IMR-90 (cell line): ENCODE results near the gene SLC25A22. TPM values are rescaled to one million over a fixed set of nuclear protein-coding genes. Genes with fewer than 3 reads are reported as not detected.

Source experiments
- ATAC-seq: fragments of 200-7000 bp; cut with Tn5 transposase; 2 replicates; pipeline ENCODE4 v1.9.1; 2020; ENCODE audit warnings: low read depth, mild to moderate bottlenecking, moderate library complexity
- BruUV-seq: library from RNA; stranded (reverse); fragments of 400-500 nt; replicated peaks from 2 replicates; lab custom pipeline; 2021; lab: Mats Ljungman, UMichigan
- CTCF ChIA-PET: fragments of 300-600 bp; formaldehyde crosslinking; extraction: SDS; loops from one replicate; lab custom pipeline; 2021; ENCODE audit warnings: antibody characterized with exemption; lab: Yijun Ruan, JAX
- POLR2A ChIA-PET: fragments of 300-600 bp; sonication (Branson Sonifier 250); formaldehyde crosslinking; loops from one replicate; lab custom pipeline; 2022; ENCODE audit warnings: antibody characterized with exemption; ENCODE audit not compliant: unreplicated experiment; lab: Charles Lee
- DNase-seq: peaks from one replicate; pipeline ENCODE4 v3.0.0; 2013
- H2AFZ ChIP-seq: replicated peaks from 2 replicates; pipeline ENCODE3; 2013; ENCODE audit warnings: low read length, mild to moderate bottlenecking; ENCODE audit not compliant: poor library complexity
- H2AK5ac ChIP-seq: 2 replicates; pipeline ENCODE4 v1.6.1; 2013; ENCODE audit warnings: low read depth, low read length, inconsistent platforms
- H2AK9ac ChIP-seq: replicated peaks from 2 replicates; pipeline ENCODE3; 2013; ENCODE audit warnings: mild to moderate bottlenecking, low read depth, low read length, moderate library complexity; ENCODE audit not compliant: poor library complexity
- H2BK120ac ChIP-seq: 2 replicates; pipeline ENCODE4 v1.6.1; 2013; ENCODE audit warnings: low read depth, low read length, inconsistent platforms
- H2BK15ac ChIP-seq: 3 replicates; pipeline ENCODE4 v1.6.1; 2013; ENCODE audit warnings: low read depth, low read length, inconsistent platforms
- H2BK20ac ChIP-seq: 2 replicates; pipeline ENCODE4 v1.6.1; 2013; ENCODE audit warnings: low read depth, mild to moderate bottlenecking, inconsistent platforms, low read length, moderate library complexity
- H2BK5ac ChIP-seq: 2 replicates; pipeline ENCODE4 v1.6.1; 2013; ENCODE audit warnings: mild to moderate bottlenecking, low read depth, low read length, inconsistent platforms; ENCODE audit not compliant: poor library complexity, severe bottlenecking
- H3K14ac ChIP-seq: replicated peaks from 2 replicates; pipeline ENCODE4 v1.6.1; 2013; ENCODE audit warnings: low read depth, low read length, inconsistent platforms
- H3K18ac ChIP-seq: 2 replicates; pipeline ENCODE4 v1.6.1; 2013; ENCODE audit warnings: low read depth, low read length, control low read depth
- H3K23ac ChIP-seq: 2 replicates; pipeline ENCODE4 v1.6.1; 2013; ENCODE audit warnings: low read depth, low read length, inconsistent platforms
- H3K27ac ChIP-seq: 2 replicates; pipeline ENCODE4 v1.5.1; 2013; ENCODE audit warnings: mild to moderate bottlenecking, control low read depth, low read length; ENCODE audit not compliant: insufficient read depth
- H3K27me3 ChIP-seq: 2 replicates; pipeline ENCODE4 v1.6.1; 2013; ENCODE audit warnings: low read length; ENCODE audit not compliant: control insufficient read depth, insufficient read depth
- H3K36me3 ChIP-seq: 2 replicates; pipeline ENCODE4 v1.6.1; 2013; ENCODE audit warnings: low read length, mixed read lengths; ENCODE audit not compliant: control insufficient read depth, insufficient read depth
- H3K4ac ChIP-seq: 2 replicates; pipeline ENCODE4 v1.6.1; 2013; ENCODE audit warnings: low read depth, low read length, inconsistent platforms
- H3K4me1 ChIP-seq: 2 replicates; pipeline ENCODE4 v1.6.1; 2013; ENCODE audit warnings: low read length, mixed read lengths; ENCODE audit not compliant: control insufficient read depth, insufficient read depth
- H3K4me2 ChIP-seq: 2 replicates; pipeline ENCODE4 v1.6.1; 2013; ENCODE audit warnings: low read depth, mild to moderate bottlenecking, control low read depth, low read length, moderate library complexity
- H3K4me3 ChIP-seq: 2 replicates; pipeline ENCODE4 v1.5.1; 2013; ENCODE audit warnings: low read depth, mild to moderate bottlenecking, control low read depth, low read length, moderate library complexity; ENCODE audit not compliant: insufficient read depth
- H3K56ac ChIP-seq: 2 replicates; pipeline ENCODE4 v1.6.1; 2013; ENCODE audit warnings: low read length, inconsistent platforms; ENCODE audit not compliant: insufficient read depth; ENCODE audit errors: extremely low read depth
- H3K79me1 ChIP-seq, 2 experiments: 2 replicates each; pipeline ENCODE4 v1.6.1; 2013; ENCODE audit warnings: low read length in 2 of 2, inconsistent platforms in 1 of 2, low read depth in 1 of 2
- H3K9ac ChIP-seq: 2 replicates; pipeline ENCODE4 v1.6.1; 2013; ENCODE audit warnings: low read depth, low read length, control low read depth
- H3K9me1 ChIP-seq: 2 replicates; pipeline ENCODE4 v1.6.1; 2013; ENCODE audit warnings: low read length, inconsistent platforms; ENCODE audit not compliant: insufficient read depth
- H3K9me3 ChIP-seq: 2 replicates; pipeline ENCODE4 v1.6.1; 2013; ENCODE audit warnings: low read length; ENCODE audit not compliant: control insufficient read depth, insufficient read depth
- H4K20me1 ChIP-seq: 2 replicates; pipeline ENCODE4 v1.6.1; 2013; ENCODE audit warnings: low read length, inconsistent platforms; ENCODE audit not compliant: insufficient read depth
- H4K5ac ChIP-seq: 2 replicates; pipeline ENCODE4 v1.6.1; 2013; ENCODE audit warnings: mild to moderate bottlenecking, low read depth, low read length, control low read depth
- H4K8ac ChIP-seq, 2 experiments: 2 replicates each; pipeline ENCODE4 v1.6.1; 2013; ENCODE audit warnings: low read depth in 2 of 2, low read length in 2 of 2, control low read depth in 1 of 2, inconsistent platforms in 1 of 2
- H4K91ac ChIP-seq: 2 replicates; pipeline ENCODE4 v1.6.1; 2013; ENCODE audit warnings: low read depth, low read length, inconsistent platforms; ENCODE audit not compliant: insufficient read depth
- BHLHE40 ChIP-seq: fragments of 150-350 bp; IDR thresholded peaks from 2 replicates; pipeline ENCODE4 v1.6.1; 2016; ENCODE audit warnings: mild to moderate bottlenecking, low read depth, low read length
- CEBPB ChIP-seq: IDR thresholded peaks from 2 replicates; pipeline ENCODE4 v1.6.1; 2012; ENCODE audit warnings: low read depth, low read length, improper control_type of control experiment
- CHD1 ChIP-seq: IDR thresholded peaks from 2 replicates; pipeline ENCODE4 v1.6.1; 2012; ENCODE audit warnings: low read depth, low read length, improper control_type of control experiment
- FOS ChIP-seq: fragments of 150-350 bp; IDR thresholded peaks from 2 replicates; pipeline ENCODE4 v1.6.1; 2016; ENCODE audit warnings: low read depth, low read length
- MAZ ChIP-seq: IDR thresholded peaks from 2 replicates; pipeline ENCODE4 v1.6.1; 2012; ENCODE audit warnings: low read depth, mild to moderate bottlenecking, low read length, improper control_type of control experiment, moderate library complexity, borderline replicate concordance
- MXI1 ChIP-seq: IDR thresholded peaks from 2 replicates; pipeline ENCODE4 v1.6.1; 2012; ENCODE audit warnings: low read depth, mild to moderate bottlenecking, low read length, moderate library complexity, borderline replicate concordance
- NFE2L2 ChIP-seq: fragments of 150-350 bp; IDR thresholded peaks from 2 replicates; pipeline ENCODE4 v1.6.1; 2016; ENCODE audit warnings: low read depth, mild to moderate bottlenecking, low read length
- POLR2A ChIP-seq: IDR thresholded peaks from 2 replicates; pipeline ENCODE4 v1.6.1; 2012; ENCODE audit warnings: mild to moderate bottlenecking, low read depth, low read length
- RCOR1 ChIP-seq: IDR thresholded peaks from 2 replicates; pipeline ENCODE4 v1.6.1; 2012; ENCODE audit warnings: mild to moderate bottlenecking, low read length, improper control_type of control experiment; ENCODE audit not compliant: insufficient replicate concordance
- RFX5 ChIP-seq: IDR thresholded peaks from 2 replicates; pipeline ENCODE4 v1.8.0; 2012; ENCODE audit warnings: low read depth, mild to moderate bottlenecking, low read length, moderate library complexity
- USF2 ChIP-seq: fragments of 150-350 bp; IDR thresholded peaks from 2 replicates; pipeline ENCODE4 v1.6.1; 2017; ENCODE audit warnings: mild to moderate bottlenecking, antibody characterized with exemption, low read length, low read depth
- WGBS, 2 experiments: methylation state at CpG; one replicate each; pipeline versions ENCODE4 v1.1.5 to v1.1.7; 2013; ENCODE audit warnings: missing lambda C conversion rate in 2 of 2; ENCODE audit not compliant: insufficient read length in 1 of 2; ENCODE audit errors: extremely low coverage in 2 of 2; 5-methylcytosine and 5-hydroxymethylcytosine counted together
- dilution Hi-C: fragments of 300-500 bp; cut with HindIII; formaldehyde crosslinking; loops from one replicate; pipeline ENCODE4 v1.14.3; 2018; ENCODE audit warnings: low sequenced_read_pairs; ENCODE audit not compliant: unreplicated experiment
- in situ Hi-C: fragments of 300-500 bp; cut with MboI; formaldehyde crosslinking; loops from 3 replicates; pipeline ENCODE4 v1.14.3; 2019; ENCODE audit warnings: low sequenced_read_pairs, inconsistent platforms, mixed read lengths
- intact Hi-C: fragments of 100-400 bp; cut with micrococcal nuclease; formaldehyde crosslinking; loops from 2 replicates; pipeline ENCODE4 v1.10.0; 2022
- polyA plus RNA-seq, 3 experiments: library from polyadenylated mRNA; depleted of rRNA; stranded (reverse); fragments of >200 nt; gene quantifications; 2 replicates each; pipeline ENCODE4 v1.2.3, GENCODE V29; 2012; ENCODE audit warnings: low replicate concordance in 1 of 3
- total RNA-seq: library from RNA; depleted of rRNA; stranded (reverse); fragments of >200 nt; gene quantifications from 2 replicates; pipeline ENCODE4 v1.2.3, GENCODE V29; 2012

SLC25A22 gene
- total and polyA plus RNA-seq, 2 of the 4 experiments (the other 2 are of a cell fraction) = 8.2 to 41.3 TPM

DNA sequence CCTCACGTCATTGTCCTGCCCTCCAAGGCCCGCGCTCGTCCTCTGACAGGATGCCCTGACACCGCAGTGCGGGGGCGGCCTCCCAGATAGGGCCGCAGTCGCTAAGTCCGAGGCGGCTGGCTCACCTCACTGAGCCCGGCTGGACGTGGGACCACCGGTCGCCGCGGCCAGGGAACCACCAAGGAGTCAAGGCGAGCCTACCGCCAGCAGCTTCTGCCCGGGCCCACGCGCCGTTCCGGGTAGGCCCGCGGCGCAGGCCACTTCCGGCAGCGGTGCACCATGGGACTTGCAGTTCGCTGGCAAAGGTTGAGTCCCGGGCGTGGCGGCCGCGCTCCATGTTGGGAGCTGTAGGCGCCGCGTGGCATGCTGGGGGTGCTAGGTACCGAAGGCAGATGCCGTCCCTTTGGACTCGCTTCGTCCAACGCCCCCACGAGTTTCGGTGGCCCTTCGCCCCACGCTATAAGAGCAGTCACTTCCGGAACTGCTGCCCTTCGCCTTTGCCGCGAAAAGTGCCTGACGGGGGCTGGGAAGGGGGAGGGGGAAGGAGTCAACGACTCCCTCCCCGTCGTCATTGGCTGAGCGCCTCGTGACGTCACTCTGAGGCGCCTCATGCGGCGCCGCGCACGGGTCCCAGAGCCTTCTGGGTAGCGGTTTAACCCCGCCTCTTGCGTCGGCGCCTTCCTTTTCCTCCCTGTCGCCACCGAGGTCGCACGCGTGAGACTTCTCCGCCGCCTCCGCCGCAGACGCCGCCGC, 11.4 kb upstream of the SLC25A22 start, which contains the start of gene RPLP2:
Gene RPLP2, plus strand, starts transcription at position 681 of the 753 bp plus-strand sequence. CDS start 268 bp downstream, outside the sequence.
- peak within 1 kb of the TSS; percentile 99 for H3K56ac ChIP-seq
- peak within 1 kb of the TSS; percentile 100 for H2BK15ac ChIP-seq
- H3K14ac ChIP-seq = peak within 1 kb of the TSS; percentile 100
- peak within 1 kb of the TSS; percentile 100 for H2BK5ac ChIP-seq
- peak within 1 kb of the TSS; percentile 100 for H4K91ac ChIP-seq
- peak; percentile 81 for ATAC-seq
- H3K4me1 ChIP-seq = peaks cover 10% of the 10 kb centered on the region
- peak within 1 kb of the TSS; percentile 99 for H2AK9ac ChIP-seq
- peak within 1 kb of the TSS; percentile 100 for H3K4ac ChIP-seq
- H4K20me1 ChIP-seq = peaks cover 38% of the 10 kb centered on the region
- H4K5ac ChIP-seq = peak within 1 kb of the TSS; percentile 100
- H3K4me2 ChIP-seq = peak within 1 kb of the TSS; percentile 98
- in situ Hi-C loops = no loop called here
- dilution Hi-C loops = no loop called here
- DNase-seq = peak; percentile 95
- no TSS peak for BruUV-seq
- peak within 1 kb of the TSS; percentile 93 to 100 for H4K8ac ChIP-seq
- no peaks in the 10 kb centered on the region for H3K27me3 ChIP-seq
- 2% methylated on average over 54 of the region's 81 CpGs; no CpG with 5 or more reads in 1 of the 2 experiments for WGBS, 2 experiments
- H2BK20ac ChIP-seq = peak within 1 kb of the TSS; percentile 100
- peak within 1 kb of the TSS; percentile 98 for H2AK5ac ChIP-seq
- H3K4me3 ChIP-seq = peak within 1 kb of the TSS; percentile 86
- peak within 1 kb of the TSS; percentile 100 for H3K18ac ChIP-seq
- peak within 1 kb of the TSS; percentile 99 for H3K9ac ChIP-seq
- intact Hi-C loops = loop anchor here (1.0 kb wide), 1 partner anchor 12 kb away; no protein-coding TSS in a partner anchor
- H3K79me1 ChIP-seq = peaks cover 27 to 61% of the 10 kb centered on the region in 2 experiments
- peak within 1 kb of the TSS; percentile 100 for H2AFZ ChIP-seq
- CTCF ChIA-PET = no interaction called here
- H2BK120ac ChIP-seq = peak within 1 kb of the TSS; percentile 100
- H3K9me1 ChIP-seq = no peaks in the 10 kb centered on the region
- no peaks in the 10 kb centered on the region for H3K9me3 ChIP-seq
- TF ChIP-seq CHD1 (0 out of 2 replicates have a peak, but pooled peaks have one; percentile 39), CEBPB (0 out of 2 replicates have a peak, but pooled peaks have one; percentile 2), MXI1 (peak; percentile 62; the same call in 1 of the 2 replicates), POLR2A (peak; percentile 97), MAZ (peak; percentile 95), USF2 (peak; percentile 46), RCOR1 (no peak), BHLHE40 (peak; percentile 94), FOS (no peak; the same call in 1 of the 2 replicates), NFE2L2 (no peak; the same call in 1 of the 2 replicates), RFX5 (no peak)
- peaks cover 30% of the 10 kb centered on the region for H3K36me3 ChIP-seq
- POLR2A ChIA-PET = interaction anchor here (1.1 kb wide), 1 partner anchor 10 kb away, joined by 5 read pairs; the partner anchor contains the start of gene PNPLA2
- H3K23ac ChIP-seq = peak within 1 kb of the TSS; percentile 100
- peak within 1 kb of the TSS; percentile 99 for H3K27ac ChIP-seq
